HG03521 (cell line): ENCODE data around the gene ADGRD1.

Experiments used
- ATAC-seq: cut with Tn5 transposase; IDR thresholded peaks from one replicate; pipeline ENCODE4 v1.9.1; 2021; ENCODE audit warnings: mild to moderate bottlenecking, moderate library complexity; ENCODE audit not compliant: unreplicated experiment

Gene ADGRD1

DNA sequence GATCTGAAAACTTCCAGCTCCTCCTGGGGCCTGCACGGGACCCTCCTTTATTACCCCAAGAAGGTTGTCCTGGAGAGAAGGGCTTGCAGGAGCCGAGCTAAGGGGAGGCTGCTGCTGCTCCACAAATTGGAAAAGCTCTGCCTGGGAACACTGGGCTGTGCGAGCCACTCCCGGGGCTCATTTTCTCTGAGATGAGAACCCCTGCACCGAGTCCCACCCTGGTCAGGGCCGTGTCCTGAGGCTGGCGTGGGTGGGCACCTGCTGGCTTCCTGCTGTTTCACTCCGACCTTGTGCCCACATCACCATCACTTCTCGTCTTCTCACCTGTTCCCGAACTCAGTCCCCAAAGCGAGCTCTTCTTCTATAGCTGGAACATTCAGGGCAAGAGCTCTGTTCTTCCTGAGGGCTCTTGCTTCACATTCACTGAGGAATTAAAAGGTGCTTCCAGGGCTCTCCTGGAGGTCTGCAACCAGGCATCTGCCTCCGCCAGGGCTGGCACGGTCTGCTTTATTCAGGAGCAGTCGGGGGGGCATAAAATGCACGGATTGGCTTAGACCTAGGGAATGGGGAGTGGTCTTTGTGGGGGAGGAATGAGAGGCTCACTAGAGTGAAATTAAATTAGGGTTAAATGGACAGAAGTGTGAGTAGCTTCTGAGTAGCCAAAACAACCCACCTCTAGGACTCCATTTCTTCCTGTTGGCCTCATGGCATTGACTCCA, 98.5 kb downstream of the ADGRD1 start:
- no peak for ATAC-seq

DNA sequence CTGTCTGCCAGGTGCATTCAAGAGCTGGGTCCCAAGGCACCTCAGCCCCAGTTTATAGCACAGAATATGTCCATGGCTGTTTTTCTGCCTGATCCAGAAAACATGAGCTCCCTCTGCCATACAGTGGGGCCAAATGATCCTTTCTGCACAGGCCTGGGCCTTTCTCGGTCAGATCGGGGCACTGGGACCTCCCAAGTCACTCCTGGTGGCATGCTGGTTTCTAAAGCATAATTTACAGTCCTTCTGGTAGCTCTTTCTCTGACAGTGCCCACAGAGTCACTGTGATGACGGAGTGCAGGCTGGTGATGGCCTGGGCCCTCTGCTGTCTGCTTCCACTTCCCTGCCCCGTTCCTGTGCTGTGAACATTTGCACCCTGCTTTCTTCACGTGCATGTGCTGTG, 99.2 kb downstream of the ADGRD1 start:
- no peak for ATAC-seq

DNA sequence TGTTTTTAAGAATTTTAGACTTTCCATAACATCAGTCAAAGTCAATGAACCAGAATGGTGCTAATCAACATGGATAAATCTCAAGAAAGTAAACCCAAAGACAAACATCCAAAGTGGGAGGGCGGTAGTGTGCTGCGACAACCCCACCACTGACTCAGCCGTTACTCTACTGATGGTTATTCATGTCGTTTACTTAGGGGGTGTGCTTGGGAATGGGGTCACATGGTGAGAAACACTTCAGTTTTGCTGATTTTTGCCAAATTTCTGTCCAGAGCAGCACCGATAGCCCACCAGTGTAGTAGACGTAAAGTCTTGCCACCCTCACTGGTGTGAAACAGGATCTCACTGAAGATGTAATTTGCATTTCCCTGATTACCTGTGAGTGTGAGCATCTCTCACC, 99.9 kb downstream of the ADGRD1 start:
- ATAC-seq: no peak

DNA sequence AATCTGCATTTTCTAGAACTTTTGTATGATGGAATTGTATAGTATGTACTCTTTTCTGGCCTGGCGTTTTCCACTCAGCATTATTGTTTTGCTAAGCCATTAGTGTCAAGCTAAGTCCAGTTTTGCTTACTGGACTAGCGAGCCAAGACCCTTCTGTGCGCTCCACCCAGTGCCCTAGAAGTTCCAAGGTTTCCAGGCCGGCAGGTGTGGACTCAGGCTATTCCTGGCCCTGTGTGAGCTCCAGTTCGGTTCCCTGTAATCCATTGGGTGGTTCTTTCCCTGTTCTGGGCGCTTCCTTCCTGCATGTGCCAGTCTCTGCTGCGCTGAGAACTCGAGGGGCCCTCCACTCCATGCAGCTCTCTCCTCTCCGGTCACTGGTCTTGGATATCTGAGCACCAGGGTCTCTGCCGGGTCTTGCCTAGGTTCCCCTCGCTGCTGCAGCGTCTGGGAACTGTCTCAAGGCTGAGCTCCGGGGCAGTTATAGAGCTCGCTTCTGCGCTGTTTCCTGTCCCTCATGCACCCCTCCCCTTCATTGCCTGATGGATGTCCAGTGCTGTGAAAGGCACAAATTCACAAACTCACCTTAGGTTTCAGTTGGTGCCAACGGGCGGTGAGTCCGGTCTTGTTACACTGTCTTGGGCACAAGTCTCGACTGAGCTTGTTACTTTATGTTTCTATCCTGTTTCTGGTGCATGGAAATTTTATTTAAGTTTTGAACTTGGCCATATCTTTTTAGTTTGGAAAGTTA, 100.8 kb downstream of the ADGRD1 start:
- ATAC-seq: no peak

DNA sequence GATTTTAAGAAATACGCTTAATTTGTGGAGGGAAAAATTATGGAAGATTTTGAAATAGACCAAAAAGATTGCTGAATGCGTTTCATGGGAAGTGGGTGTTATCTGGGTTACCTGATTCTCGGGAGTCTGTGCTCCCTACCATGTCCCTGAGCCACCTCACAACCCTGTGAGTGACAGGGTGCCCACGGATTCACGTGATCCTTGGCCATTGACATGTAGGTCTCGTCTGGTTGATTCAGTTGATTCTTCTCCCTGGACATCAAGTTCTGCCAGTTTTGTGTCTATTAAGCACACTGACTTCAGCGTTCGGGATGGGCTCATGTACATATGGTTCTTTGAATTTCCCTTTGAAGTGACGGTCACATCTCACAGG, 101.4 kb downstream of the ADGRD1 start:
- ATAC-seq: no peak

DNA sequence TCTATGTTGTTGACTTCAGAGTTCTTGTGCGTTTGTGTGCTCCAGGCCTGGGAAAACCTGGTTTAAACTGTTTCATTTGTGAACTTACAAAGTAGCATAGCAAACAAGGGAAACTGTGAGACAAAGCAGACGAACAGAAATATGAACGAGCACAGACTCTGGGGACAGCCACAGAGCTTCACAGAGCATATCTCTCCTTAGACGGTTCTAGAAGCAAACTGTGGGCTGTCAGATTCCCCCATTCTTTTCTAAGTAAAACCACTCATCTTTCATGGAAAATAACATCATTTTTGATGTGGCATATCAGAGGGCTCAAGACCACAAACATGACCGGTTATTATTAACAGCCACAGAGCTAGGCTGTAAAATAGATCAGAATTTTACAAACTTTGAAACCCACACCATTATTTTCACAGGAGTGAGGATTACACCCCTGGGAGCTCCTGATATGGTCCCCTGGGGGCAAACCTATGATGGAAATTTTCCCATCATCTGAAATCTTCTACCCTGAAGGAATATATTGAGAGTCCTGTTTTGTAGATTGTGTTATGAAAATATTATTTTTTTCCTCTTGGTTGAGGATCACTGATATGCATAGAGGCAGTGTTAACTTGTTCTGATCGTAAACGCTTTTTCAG, 102.0 kb downstream of the ADGRD1 start:
- no peak for ATAC-seq

DNA sequence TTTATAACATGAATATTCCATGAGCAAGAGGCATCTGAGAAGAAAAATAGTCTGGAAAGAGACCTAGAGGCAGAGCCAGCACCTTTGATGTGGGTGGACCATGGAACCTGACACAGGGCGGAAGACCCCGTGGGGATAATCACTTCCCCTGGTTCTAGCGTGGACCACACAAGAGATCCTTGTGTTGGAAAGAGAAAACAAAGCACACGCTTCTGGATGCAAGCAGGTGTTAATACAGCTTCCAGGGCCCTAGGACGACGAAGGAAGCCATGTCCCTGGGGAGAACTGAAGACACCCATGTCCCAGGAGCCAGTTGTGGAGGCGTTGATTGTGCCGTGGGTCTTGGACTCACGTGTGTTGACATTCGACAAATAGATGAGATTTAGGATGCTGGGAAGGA, 102.9 kb downstream of the ADGRD1 start:
- ATAC-seq: no peak

DNA sequence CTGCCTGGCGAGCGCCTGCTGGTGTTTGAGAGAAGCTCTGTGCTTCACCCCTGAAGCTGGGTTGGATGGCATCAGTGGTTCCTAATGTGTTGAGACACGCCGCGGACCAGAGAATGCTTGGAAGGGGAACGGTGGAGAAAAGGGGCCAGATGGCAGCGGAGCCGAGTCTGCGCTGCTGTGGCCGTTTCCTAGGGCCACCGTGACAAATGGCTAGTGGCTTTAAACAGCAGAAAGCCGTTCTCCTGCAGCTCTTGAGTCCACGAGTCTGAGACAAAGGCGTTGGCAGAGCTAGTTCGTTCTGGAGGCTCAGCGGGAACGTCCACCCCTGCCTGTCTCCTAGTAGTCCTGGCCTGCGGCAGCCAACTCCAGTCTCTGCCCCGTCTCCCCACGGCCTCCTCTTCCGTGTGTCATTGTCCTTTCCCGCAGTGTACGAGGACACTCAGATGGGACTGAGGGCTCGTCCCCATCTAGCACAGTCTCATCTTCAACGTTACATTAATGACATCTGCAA, 103.6 kb downstream of the ADGRD1 start:
- no peak for ATAC-seq

DNA sequence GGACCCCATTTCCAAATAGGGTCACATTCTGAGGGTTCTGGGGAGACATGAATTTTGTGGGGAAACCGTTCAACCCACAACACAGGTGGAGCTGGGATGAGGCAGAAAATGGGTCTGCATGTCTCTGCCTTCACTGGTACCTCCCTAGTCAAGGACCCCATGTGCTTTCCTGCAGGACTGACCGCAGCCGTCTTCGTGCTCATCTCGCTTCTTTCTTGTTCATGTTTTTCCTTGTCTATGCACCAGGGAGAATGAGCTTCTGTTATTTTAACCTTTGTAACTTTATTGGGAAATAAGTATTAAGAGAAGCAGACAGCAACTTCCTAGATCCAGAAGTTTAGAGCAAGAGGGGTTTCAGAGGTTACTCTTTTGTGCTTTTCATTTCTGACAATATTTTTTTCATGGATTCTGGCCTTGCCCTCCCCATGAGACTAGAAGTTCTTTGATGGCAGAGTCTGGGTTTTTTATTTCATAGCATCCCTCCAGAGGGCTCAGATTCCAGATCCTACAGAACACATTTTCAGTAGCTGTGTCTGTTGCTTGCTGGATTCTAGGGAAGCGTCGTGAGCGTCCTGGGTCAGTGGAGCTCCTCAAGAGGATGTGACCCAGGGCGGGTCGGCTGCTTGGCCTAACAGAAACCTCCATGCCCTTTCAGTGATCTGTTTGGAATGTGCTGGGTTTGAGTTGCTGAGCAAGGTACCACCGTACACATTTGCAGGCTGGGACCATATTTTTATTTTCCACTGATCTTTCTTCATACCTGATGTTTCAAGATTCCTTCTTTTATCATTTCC, 104.2 kb downstream of the ADGRD1 start:
- no peak for ATAC-seq

DNA sequence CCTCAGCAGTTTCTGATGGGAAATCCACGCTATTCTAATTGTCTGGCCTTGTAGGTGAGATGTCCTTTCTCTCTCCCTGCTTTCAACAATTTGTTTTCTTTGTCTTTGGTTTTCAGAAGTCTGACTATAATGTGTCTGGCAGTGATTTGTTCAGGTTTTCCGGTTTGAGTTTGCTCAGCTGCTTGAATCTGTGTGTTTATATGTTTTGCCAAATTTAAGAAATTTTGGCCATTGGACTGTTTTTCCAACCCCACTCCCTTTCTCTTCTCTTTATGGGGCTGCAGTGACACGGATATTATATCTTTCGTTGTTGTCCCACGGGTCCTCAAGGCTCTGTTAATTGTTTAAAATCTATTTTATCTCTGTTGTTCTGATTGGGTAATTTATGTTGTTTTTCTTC, 105.0 kb downstream of the ADGRD1 start:
- no peak for ATAC-seq

DNA sequence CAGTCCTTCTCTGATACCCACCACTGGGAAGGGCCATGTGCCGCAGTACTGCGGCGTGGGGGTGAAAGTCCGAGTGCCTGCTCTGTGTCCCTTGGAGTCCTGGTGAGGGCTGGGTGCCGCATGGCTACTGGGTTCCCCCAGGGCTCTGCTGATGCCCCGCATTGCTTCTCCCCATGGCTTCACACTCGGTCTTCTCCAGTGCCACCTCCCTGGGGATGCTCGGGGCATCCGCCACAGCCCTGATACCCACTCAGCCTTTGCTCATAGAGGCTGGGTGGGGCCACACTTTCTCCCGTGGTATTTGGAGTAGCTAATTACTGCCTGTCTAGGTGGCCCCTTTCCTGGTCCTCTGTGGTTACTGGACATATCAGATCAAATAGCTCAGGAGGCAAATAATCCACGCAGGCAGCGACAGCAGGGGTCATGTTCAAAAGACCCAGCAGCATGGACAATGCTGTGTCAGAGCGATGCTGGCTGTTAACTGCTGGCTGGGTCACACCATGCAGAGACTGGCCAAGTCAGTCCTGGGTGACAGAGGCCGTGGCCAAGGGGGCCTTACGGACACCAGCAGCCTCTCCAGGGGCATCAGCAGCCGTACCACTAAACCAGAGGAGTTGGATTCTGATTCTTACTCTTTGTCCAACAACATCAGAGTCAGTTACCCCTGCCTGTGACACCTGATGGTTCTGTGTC, 106.5 kb downstream of the ADGRD1 start:
- no peak for ATAC-seq

DNA sequence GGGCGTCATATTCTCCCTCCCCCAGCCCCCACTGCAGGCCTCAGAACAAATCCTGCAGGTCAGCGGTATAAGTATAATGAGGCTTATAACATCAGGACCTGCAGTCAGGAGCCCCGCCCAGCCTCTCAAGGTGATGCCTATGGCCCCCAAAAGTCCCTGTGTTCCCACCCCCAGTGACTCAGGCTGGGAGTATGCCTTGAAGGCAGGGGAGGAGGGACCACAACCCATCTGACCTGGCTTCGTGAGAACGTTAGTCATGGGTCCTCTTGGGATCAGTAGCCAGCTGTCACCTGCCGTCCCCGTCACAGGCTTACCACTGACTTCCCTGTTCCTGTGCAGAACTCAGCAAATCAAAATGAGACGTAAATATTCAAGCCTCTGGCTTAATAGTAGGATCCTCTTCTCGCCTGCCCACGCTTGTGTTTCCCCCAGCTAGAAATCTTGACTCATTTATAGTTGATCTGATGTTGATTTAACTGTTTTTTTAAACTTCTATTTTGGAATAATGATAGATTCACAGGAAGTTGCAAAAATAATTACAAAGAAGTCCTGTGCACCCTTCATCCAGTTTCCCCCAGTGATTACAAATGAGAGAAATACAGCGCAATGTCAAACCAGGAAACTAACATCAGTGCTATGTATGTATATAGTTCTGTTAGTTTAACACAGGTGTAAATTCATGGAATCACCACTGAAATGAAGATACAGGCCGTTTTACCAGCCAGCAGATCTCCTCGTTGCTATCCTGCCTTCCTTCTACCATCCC, 107.5 kb downstream of the ADGRD1 start:
- no peak for ATAC-seq

DNA sequence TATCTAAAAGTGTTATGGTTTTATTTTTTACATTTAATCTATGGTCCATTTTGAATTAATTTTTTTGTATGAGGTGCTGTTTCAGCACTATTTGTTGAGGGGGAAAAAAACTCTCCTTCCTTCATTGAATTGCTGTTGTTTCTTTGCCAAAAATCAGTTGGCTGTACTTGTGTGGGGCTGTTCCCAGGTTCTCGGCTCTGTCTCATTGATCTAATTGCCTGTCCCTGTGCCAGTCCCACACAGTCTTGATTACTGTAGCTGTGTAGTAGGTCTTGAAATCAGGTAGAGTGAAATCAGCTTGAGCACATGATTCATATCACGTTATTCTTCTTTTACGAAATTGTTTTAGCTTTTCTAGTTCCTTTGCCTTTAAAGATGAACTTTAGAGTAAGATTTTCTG, 109.7 kb downstream of the ADGRD1 start:
- ATAC-seq: no peak

DNA sequence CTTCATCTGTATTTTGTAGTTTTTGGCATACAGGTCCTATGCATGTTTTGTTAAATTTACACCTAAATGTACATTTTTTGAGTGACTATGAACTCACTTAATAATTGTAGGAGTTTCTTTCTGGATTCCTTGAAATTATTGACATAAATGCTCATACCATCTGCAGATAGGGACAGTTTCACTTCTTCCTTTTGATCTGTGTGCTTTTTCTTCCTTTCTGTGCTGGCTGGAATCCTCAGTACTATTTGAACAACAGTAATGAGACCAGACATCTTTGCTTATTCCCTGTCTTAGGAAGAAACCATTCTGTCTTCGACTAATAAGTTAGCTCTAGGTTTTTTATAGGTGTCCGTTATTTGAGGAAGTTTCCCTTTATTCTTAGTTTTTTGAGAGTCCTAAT, 110.3 kb downstream of the ADGRD1 start:
- ATAC-seq: no peak

DNA sequence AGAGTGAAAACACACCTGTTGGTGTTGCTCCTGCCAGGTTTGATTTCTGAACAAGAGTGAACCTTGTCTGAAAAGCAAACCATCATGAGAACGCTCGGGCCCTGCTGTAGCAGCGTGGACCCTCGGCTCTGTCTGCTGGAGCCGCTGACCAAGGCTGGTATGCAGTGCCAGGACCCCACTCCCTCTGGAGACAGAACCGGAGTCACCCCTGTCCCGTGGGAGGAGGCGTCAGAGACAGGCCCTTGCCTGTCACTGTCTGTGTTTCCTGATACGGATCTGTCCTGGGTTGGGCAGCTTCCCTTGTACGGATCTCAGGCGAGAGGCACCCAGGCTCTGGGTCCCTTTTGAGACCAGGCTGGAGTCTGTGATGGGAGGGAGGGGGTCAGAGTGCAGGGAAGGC, 111.6 kb downstream of the ADGRD1 start:
- ATAC-seq: no peak

DNA sequence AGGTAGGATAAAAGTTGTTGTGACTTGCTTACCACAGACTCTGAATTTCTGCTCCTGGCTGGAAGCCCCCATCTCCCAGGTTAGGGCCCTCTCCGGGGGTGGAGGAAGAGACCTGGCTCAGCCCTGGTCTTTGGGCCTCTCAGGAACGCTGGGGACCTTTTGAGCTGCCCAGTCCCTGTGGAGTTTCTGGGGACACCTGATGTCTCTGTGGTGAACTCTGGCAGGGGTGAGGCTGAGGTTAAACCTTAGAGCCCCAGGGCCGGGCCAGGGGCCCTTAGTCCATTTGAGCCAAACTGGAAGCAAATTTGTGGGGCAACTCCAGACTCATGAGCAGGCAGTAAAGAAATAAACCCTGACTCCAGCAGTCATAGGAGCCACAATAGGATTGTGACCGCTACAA, 112.1 kb downstream of the ADGRD1 start:
- no peak for ATAC-seq

DNA sequence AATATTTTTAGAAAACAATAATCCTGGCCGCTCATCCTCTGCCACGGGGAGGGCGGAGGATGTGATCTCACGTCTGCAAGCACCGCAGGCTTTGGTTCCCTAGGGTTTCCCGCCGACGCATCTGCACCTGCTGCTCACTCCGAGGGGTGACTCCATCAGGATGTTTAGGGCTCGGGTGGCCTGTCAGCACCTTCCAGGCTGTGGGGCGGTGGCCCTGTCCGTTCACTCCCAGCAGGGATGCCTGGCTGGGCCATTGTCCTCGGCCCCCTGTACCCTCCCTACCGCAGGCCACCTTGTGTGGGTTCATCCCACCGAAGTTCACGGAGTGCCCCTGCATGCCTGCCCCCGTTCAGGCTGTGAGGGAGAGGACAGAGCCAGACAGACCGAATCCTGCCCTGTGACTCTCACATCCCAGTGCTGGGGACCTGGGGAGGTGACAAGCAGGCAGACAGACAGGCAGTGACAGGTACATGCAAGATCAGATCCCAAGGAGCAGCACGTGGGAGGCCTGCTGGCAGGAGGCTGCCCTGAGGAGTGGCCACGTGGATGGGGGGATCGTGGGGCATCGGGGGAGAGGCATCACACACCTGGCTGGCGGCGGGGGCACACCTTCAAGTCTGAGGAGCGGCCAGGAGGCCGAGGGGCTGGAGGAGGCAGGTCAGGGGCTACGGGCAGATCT, 112.6 kb downstream of the ADGRD1 start:
- no peak for ATAC-seq

DNA sequence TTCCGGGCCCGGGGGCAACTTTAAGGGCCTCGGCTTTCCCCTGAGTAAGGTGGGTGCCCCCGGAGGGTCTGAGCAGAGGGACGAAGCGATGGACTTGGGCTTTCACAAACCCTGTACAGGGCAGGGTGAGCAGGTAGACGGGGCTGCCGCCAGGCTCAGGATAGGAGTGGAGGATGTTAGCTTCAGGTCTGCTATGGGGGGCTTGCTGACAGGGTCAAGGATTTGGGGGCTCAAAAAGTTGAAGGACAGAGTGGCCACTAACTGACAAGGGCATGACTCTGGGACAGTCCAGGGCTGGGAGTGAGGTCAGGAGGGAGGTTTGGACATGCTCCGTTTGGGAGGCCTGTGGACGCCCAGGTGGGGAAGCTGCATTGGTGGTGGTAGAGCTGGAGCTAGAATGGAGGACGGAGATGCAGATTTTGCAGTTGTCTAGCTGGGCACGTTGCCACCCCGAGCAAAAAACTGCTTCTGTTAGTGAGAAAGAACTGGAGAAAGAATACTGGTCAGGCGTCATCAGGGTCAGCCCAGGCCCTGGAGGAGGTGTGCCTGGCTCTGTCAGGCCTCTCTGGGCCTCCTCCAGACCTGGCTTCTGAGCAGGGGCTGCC, 113.3 kb downstream of the ADGRD1 start:
- no peak for ATAC-seq
